NCI-H187 (cell line): ENCODE data around the gene KCNK4.

Experiments
- DNase-seq, 2 experiments: peaks; one replicate each; lab custom pipeline; 2025; lab: John Stamatoyannopoulos, UW

The KCNK4 gene

DNA sequence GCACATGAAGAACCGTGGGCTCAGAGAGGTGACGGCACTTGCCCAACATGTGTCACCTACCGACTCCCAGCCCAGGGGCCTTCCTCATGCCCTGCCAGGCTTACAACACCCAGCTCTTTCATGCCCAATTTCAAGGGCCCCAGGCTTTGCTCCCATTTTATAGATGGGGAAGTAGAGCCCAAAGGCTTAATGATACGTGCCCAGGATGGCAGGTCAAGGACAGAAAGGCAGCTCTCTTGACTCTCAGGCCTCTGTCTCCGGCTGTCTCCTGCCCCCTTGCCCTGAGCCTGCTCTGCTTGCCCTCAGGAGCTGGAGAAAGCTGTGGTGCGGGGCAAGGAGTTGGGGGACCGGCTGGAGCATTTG is 57.9 kb downstream of the KCNK4 start:
- no peak for DNase-seq

GRCh38 chr11:64349404-64349803 is 58.3 kb downstream of the KCNK4 start:
- DNase-seq: no peak
